T-helper 1 cell treated with Interleukin-12 subunit alpha and Interleukin-12 subunit beta and Interleukin-4 antibody, amounts not matched to agents 30 ng/mL and 1 ng/mL, for 36 hours (primary cell): Measurements from ENCODE around the gene NOTCH3. TPM values are rescaled to one million over a fixed set of nuclear protein-coding genes. Genes with fewer than 3 reads are reported as not detected.

Experiments
- intact Hi-C: fragments of 100-400 bp; cut with micrococcal nuclease; formaldehyde crosslinking; loops from one replicate; pipeline ENCODE4 v1.15.1; 2024
- total RNA-seq: library from RNA; stranded (reverse); gene quantifications from 2 replicates; pipeline ENCODE4 v1.2.3, GENCODE V29; 2022

NOTCH3 gene
- total RNA-seq: not detected in 2 replicates

DNA sequence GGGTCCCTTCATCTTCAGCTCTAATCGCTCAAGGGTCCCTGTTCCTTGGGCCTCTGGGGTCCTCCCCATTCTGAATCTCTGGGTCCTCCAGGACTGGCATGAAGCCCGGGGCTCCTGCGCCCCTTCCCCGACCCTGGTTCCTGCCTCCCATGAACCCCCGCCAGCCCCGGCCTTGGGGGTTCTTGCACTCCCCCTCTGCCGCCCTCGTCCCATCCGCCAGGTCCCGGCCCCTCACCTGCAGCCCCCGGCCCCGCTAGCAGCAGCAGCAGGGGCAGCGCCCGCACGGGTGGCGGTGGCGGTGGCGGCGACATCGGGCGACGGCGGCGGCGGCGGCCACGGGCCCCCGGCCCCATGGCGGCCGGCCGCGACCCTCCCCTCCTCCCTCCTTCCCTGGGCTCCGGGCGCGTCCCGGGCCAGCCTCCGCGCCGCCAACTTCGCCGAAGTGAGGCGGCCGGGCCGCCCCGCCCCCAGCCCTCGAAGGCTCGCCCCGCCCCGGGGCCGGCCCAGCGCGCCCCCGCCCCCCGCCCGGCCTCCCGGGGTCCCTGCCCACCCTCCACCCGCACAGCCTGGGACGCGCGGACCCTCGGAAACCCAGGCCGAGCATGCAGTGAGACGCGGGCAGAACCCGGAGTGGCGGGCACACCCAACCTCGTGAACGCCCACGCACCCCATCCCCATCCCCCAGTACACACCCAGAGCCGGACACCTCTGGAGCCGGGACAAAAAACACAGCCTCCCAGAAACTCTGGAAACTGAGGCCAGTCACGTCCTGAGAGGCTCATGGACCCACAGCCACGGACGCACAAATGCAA is at the start of gene NOTCH3:
Gene NOTCH3 (minus strand): TSS at position 443 of the 812 bp plus-strand sequence. CDS start 90 bp downstream, at position 353.
- intact Hi-C loops: no loop called here

GRCh38 chr19:15250640-15250993 is 49.8 kb upstream of the NOTCH3 start:
- intact Hi-C loops: no loop called here

GRCh38 chr19:15249972-15250639 is 49.3 kb upstream of the NOTCH3 start:
- intact Hi-C loops: no loop called here

DNA sequence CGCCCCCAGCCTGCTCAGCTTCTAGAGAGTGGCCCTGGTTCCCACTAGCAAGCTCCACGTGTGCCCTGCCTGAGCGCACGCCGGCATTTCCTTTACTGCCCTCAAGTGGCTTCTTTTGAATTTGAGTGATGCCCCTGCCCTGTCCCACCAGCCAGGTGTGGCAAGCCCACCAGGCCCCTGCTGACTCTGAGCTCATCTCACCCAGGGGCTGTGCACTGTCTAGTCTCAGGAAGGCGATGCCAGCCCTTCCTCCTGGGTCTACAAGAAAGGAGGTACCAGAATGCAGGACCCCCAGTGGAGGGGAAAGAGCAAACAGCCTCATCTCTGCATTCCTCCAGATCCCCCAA is 48.7 kb upstream of the NOTCH3 start:
- intact Hi-C loops: no loop called here

DNA sequence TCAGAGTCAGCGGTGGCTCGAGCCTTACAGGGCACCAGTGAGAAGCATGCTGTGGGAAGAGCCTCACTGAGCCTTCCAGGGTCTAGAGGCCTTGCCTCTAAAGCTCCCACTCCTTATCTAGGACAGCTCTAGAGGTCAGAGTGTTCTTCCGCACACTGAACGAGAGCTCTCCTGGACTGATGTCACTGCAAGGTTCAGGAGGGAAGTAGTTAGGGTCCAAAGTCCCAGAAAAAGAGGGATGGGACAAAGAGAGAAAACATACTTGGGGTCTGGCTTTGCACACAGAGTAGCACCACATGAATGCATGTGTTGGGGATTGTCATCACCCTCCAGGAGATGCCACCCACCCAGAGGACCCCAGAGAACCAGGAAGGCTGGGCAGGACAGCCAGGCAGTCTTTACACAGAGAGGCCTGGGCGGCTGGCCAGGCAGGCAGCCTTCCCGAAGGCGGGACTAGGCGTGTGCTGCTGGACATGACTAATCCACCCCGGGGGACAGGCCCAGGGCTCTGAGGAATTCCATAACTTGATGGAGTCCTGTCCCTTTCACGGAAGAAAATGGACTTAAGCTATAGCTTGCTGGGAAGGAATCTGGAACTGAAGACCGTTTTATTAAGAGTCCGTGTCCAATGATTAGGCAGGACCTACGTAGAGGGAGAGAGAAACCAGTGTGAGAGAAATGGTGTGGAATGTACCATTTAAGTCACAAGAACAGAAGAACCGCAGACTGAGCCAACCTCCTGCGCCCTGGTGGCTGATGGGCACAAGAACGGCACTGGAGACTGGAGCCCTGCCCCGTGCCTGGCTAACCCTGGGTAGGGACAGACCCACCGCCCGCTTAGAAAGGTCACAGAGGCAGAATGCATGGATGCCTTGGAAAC is 48.1 kb upstream of the NOTCH3 start:
- intact Hi-C loops: no loop called here

- intact Hi-C loops: no loop called here
Observed at GRCh38 chr19:15248106-15248505, 47.3 kb upstream of the NOTCH3 start.

- intact Hi-C loops: no loop called here
Observed at GRCh38 chr19:15247107-15248014, 46.6 kb upstream of the NOTCH3 start.

DNA sequence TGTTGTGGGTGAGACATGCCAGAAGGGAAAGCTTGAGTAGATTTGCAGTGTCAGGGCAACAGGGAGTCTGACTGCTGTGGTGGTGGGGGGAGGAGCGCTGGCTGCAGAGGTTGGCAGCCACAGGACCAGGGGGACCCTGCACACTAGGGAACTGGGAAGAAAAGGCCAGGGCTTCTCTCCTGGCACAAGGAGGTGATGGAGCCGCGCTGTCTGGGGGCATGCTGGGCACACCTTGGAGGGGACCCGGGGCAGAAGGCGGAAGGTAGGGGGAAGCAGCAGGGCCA is 45.3 kb upstream of the NOTCH3 start:
- intact Hi-C loops: no loop called here

DNA sequence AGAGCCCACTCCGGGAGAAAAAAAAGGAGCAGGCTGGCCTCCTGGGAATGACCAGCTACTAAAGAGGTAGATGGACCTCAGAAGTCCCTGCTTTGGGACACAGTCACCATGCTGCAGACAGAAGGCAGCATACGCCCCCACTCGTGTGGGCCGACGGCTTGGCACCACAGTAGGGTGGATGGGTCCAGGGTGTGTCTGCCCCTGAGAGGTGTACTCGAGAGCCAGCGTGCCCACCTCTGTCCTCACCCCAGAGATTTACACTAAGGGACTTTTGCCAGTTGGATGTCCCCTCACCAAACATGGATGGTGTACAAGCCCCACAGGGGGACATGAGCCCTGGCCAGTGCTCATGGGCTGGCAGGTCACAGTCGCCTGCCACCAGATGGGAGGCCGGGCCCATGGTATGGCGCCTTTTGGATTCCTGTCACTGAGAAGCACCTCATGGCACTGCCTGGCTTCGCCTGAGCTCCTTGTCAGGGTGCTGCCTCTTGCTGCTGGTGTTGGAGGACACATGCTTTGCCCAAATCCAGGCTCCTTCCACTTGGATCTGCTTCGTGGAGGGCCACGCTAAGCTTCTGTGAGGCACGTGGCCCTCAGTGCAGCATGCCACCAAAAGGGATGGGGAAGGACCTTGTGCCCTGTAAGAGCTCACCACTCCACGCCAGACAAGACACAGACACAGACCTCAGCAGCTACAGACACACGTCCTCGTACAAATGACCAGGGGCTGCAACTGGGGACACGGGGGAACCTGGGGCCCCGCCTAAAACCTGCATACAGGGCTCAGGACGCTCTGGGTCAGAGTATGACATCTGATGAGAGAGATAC is 44.8 kb upstream of the NOTCH3 start:
- intact Hi-C loops: no loop called here

DNA sequence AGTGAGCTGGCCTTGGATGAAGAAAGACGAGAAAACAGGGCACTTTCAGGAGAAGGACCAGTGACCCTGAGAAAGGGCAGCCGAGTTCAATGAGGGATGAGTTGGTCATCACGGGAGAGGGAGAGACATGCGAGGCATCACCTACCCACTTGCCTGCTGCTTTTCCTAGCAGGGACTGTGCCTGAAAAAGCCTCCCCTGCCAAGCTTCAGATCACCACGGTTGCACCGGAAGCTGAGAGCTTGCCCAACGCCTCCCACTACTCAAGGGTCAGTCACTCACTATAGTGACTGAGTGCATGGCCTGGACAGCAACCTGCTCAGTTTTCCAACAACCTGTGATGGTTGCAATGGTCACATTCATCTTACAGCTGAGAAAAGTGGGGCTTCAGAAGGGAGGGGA is 44.0 kb upstream of the NOTCH3 start:
- intact Hi-C loops: no loop called here

- intact Hi-C loops: no loop called here
Observed at GRCh38 chr19:15244106-15244803, 43.5 kb upstream of the NOTCH3 start.

- intact Hi-C loops: no loop called here
Observed at GRCh38 chr19:15243236-15243957, 42.6 kb upstream of the NOTCH3 start.

DNA sequence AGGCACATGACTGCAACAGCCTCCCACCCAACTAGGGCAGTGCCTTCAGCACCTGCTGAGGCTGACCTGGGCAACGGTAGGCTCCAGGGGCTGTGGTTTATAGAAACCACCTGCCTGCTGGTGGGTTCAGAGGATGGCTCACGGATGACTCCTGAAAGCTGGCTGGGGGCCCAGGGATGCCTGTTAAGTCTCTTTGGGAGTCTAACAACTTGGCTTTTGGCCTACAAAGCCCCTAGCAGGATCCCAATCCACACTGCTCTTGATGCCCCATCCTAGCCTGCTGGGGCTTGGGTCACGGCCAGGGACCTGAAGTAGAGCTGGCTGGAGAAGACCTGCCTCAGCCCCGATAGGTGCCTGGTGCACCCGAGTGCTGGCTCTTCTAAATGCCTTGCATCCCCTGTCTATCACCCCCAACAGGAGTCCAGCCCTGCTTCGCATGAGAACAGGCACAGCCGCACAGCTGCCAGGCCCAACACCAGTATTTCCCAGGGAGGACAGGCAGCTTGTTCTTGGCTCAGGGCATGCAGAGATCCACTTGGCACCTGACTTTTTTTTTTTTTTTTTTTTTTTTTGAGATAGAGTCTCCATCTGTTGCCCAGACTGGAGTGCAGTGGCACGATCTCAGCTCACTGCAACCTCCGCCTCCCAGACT is 40.6 kb upstream of the NOTCH3 start:
- intact Hi-C loops: no loop called here

DNA sequence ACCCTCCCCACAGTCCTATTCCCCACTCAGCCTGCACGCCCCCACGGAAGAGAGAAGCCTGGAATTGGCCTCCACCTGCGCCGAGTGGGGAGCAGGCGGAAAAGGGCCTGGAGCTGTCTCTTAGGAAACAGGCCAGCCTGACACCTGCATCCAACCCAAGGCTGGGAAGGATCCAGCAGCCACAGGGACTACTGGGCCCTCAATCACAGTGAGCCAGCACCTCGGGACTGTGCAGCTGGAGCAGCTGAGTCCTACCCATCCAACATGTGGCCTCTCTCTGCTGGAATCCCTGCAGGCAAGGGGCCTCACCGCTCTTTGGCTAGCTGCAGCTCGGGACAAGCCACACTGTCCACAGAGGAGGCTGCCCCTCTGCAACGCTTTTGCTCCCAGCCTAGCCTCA is 39.7 kb upstream of the NOTCH3 start:
- intact Hi-C loops: no loop called here

- intact Hi-C loops: no loop called here
Observed at GRCh38 chr19:15239337-15239949, 38.6 kb upstream of the NOTCH3 start.

DNA sequence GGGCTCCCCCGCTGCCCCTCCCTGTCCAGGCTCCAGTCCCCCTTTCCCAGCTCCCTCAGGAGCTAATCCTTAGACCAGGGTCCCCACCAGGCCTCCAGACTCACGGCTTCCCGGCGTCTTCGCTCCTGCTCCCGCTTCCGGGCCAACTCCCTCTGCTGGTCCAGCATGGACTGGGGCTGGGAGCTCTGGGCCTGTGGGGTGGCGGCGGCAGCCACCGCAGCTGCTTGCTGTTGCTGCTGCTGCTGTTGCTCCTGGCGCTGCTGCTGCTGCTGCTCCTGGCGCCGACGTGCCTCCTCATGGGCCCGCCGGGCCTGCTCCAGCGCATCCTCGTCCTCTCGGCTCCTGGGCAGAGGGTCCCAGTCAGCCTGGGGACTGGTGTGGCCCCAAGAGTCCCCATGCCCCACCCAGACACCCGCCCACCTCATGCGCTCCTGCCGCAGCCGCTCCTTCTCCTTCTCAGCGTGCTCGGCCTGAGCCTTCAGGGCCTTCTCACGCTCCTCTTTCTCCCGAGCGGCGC is 37.9 kb upstream of the NOTCH3 start:
- intact Hi-C loops: no loop called here

- intact Hi-C loops: no loop called here
Observed at GRCh38 chr19:15237759-15238638, 37.2 kb upstream of the NOTCH3 start.
